Cardiac muscle cell (in vitro differentiated cells and primary cell): ENCODE results near the gene PLXNA2. TPM values are rescaled to one million over a fixed set of nuclear protein-coding genes. Genes with fewer than 3 reads are reported as not detected.
A peak's percentile ranks its signal among the peaks of the same experiment; 100 is the strongest.

Source experiments
- DNase-seq, 2 donors: peaks; one replicate each; pipeline versions ENCODE4 v3.0.0 to v3.0.0-alpha.2; 2010 to 2017; ENCODE audit warnings: low read depth in 1 of 2, low spot score in 1 of 2
- H3K27ac ChIP-seq: fragments of 200-600 bp; sonication (generic); 2 replicates; pipeline ENCODE4 v1.5.1; 2016
- H3K27me3 ChIP-seq: fragments of 200-600 bp; sonication (generic); 2 replicates; pipeline ENCODE4 v1.6.0; 2016; ENCODE audit warnings: control low read depth
- H3K36me3 ChIP-seq: fragments of 200-600 bp; sonication (generic); 2 replicates; pipeline ENCODE4 v1.5.1; 2016; ENCODE audit warnings: control low read depth
- H3K4me1 ChIP-seq: fragments of 200-600 bp; sonication (generic); 2 replicates; pipeline ENCODE4 v1.8.1; 2017; ENCODE audit warnings: low read depth, mild to moderate bottlenecking, mixed run types
- H3K4me3 ChIP-seq: fragments of 200-600 bp; sonication (generic); 2 replicates; pipeline ENCODE4 v1.5.1; 2016; ENCODE audit warnings: mild to moderate bottlenecking
- H3K9me3 ChIP-seq: fragments of 200-600 bp; sonication (generic); 2 replicates; pipeline ENCODE4 v1.5.1; 2017; ENCODE audit warnings: low read depth, mild to moderate bottlenecking, control low read depth
- polyA plus RNA-seq: library from polyadenylated mRNA; unstranded; fragments of >200 nt; fragmentation: Nextera tagmentation; extraction: Ambion mirVana; gene quantifications from 2 replicates; pipeline ENCODE4 v1.2.1, GENCODE V29; 2016
- total RNA-seq: library from RNA; depleted of rRNA; stranded (reverse); fragments of >200 nt; gene quantifications from 2 replicates; pipeline ENCODE4 v1.2.3, GENCODE V29; 2016
- TF ChIP-seq, protein P1 (sequence below): IDR thresholded peaks from 2 replicates; pipeline ENCODE4 v1.5.1; 2012; ENCODE audit warnings: low read depth, mild to moderate bottlenecking, low read length

PLXNA2 gene
- total and polyA plus RNA-seq, 2 experiments from 2014 or later: 23.2 to 55.3 TPM

DNA sequence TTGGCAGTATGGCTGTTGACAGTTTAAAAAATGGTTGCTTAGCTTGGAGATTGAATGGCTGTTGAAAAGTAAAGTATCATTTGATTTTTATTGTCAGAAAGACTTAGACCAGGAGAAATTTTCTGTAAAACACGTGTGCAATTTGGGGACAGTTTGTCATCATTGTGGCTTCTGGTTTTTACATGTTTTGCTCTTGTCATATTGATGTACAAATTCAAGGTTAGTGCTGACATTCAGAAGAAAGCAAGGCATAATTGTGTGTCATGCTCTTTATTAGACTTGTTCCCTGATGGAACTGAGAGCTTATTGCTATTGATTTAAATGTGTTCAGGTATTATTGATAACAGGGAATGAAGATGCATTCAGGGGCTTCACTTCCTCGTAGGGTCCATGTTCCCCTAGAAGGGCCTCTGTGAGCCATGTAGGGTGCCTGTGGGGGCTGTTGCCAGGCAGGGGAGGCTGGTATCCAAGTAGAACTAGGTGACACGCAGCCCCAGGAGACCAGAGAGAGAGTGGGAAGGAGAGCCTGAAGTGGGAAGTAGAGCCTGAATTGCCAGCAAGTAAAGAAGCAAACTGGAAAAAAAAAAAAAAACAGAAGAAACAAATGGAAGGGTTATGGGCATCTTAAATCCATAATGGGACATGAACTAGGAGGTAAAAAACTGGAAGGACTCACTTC lies 32.7 kb upstream of the PLXNA2 start:
- TF ChIP-seq, protein P1, sequence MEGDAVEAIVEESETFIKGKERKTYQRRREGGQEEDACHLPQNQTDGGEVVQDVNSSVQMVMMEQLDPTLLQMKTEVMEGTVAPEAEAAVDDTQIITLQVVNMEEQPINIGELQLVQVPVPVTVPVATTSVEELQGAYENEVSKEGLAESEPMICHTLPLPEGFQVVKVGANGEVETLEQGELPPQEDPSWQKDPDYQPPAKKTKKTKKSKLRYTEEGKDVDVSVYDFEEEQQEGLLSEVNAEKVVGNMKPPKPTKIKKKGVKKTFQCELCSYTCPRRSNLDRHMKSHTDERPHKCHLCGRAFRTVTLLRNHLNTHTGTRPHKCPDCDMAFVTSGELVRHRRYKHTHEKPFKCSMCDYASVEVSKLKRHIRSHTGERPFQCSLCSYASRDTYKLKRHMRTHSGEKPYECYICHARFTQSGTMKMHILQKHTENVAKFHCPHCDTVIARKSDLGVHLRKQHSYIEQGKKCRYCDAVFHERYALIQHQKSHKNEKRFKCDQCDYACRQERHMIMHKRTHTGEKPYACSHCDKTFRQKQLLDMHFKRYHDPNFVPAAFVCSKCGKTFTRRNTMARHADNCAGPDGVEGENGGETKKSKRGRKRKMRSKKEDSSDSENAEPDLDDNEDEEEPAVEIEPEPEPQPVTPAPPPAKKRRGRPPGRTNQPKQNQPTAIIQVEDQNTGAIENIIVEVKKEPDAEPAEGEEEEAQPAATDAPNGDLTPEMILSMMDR: no peak
- Histone ChIP-seq H3K27ac (no peak overlapping the region), H3K27me3 (no peaks in the 10 kb centered on the region), H3K4me3 (no peak overlapping the region), H3K4me1 (peaks cover 44% of the 10 kb centered on the region), H3K9me3 (no peaks in the 10 kb centered on the region), H3K36me3 (no peaks in the 10 kb centered on the region)
- no peak for DNase-seq

DNA sequence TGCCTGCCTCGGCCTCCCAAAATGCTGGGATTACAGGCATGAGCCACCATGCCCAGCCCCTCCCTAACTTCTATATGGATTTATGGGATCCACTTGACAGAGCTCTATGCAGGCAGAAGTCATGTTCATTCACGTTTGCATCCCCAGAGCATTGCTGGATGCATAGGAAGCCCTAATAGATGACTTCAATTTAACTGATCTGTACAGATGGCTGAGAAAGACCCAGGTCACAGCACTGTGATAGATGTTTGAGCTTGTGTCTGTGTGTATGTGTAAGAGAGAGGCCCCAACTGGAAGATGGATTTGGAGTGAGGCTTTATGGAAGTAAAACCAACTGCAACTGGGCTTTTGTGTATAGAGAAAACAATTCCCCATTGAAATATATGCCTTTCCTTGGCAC lies 30.9 kb upstream of the PLXNA2 start:
- Histone ChIP-seq H3K27me3 (no peaks in the 10 kb centered on the region), H3K27ac (no peak overlapping the region), H3K4me3 (no peak overlapping the region), H3K36me3 (no peaks in the 10 kb centered on the region), H3K9me3 (no peaks in the 10 kb centered on the region), H3K4me1 (peaks cover 46% of the 10 kb centered on the region)
- DNase-seq: no peak
- TF ChIP-seq, protein P1: no peak

DNA sequence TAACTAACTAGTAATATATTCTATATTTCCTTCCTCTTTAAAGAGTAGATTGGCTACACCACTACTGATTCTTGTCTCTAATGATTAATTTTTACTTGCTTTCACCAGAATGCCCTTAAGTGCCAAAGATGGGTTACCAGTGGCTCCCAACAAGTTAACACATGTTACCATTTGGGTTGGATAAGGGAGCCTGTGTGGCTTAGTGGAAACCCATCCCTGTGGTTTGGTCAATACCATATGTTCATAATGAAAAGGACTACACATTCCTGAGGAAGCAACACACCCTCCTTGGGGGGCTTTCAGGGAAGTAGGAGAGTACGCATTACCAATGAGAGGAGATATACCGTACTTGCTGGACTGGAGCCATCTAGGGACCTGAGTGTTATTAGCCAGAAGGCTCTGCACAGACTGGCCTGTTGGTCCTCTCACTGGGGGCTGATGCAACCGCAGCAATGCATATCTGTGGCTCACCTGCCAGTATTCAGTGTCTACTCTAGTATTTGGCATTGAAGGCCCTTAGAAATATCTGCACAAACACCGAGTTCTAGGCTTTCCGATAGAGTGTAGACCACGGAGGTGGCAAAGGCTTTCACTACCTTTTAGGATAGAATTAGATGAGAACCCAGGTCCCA lies 29.3 kb upstream of the PLXNA2 start:
- DNase-seq: no peak
- H3K27ac ChIP-seq: no peak overlapping the region
- peaks cover 61% of the 10 kb centered on the region for H3K4me1 ChIP-seq
- no peaks in the 10 kb centered on the region for H3K36me3 ChIP-seq
- TF ChIP-seq, protein P1: no peak
- no peaks in the 10 kb centered on the region for H3K9me3 ChIP-seq
- no peaks in the 10 kb centered on the region for H3K27me3 ChIP-seq
- no peak overlapping the region for H3K4me3 ChIP-seq

DNA sequence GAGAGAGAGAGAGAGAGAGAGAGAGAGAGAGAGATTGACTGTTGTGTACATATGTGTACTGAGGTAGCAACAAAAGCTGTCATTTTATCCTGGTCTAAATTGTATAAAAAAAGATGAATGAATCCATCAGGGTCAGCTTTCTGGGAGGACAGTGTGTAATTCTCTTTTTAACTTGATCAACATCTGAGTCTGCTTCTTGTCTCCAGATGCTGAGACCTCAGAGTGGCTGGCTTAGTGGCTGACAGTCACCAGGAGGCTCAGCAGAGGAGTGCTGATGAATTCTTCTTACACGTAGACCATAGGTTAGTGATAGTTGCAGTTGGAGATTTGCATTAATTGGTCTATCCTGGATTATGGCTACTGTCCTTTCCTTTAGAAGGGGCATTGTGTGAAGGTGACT lies 28.5 kb upstream of the PLXNA2 start:
- H3K27me3 ChIP-seq: no peaks in the 10 kb centered on the region
- H3K4me3 ChIP-seq: no peak overlapping the region
- H3K9me3 ChIP-seq: no peaks in the 10 kb centered on the region
- peak in 1 of 2 donors; percentile 51 for DNase-seq
- H3K36me3 ChIP-seq: no peaks in the 10 kb centered on the region
- no peak overlapping the region for H3K27ac ChIP-seq
- H3K4me1 ChIP-seq: peaks cover 61% of the 10 kb centered on the region
- TF ChIP-seq, protein P1: no peak

DNA sequence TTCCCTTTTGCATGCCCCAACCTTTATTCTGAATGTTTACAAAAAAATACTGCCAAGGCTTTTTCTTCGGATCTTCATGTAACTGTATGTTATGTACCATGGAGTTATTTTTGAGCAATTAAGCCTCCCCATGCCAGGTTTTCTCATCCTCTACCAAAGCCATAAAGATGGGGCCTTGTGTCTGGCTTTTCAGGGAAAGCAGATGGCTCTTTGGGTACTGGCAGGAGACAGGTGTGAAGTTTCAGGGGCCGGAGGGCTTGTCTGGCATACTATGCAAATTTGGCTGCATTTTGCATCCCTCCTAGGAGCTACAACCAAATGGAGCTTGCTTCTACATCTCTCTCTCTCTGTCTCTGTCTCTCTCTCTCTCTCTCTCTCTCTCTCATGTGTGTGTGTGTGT lies 28.1 kb upstream of the PLXNA2 start:
- Histone ChIP-seq H3K9me3 (no peaks in the 10 kb centered on the region), H3K4me1 (peaks cover 60% of the 10 kb centered on the region), H3K27me3 (no peaks in the 10 kb centered on the region), H3K27ac (no peak overlapping the region), H3K4me3 (no peak overlapping the region), H3K36me3 (no peaks in the 10 kb centered on the region)
- TF ChIP-seq, protein P1: no peak
- DNase-seq: no peak
